Adrenal gland (tissue), 5 donors: Measurements from ENCODE around the gene RNASEL.

Experiments
- CTCF ChIP-seq, 6 experiments: fragments of 450-650 bp in 4 of 6; fragments of 200-600 bp in 2 of 6; sonication (generic) in 1 of 6; IDR thresholded peaks; 1 replicate in 5 of 6; 2 replicates in 1 of 6; pipeline versions ENCODE4 v1.5.1 to v1.8.0; 2016 to 2021; ENCODE audit warnings: antibody characterized with exemption in 6 of 6, mild to moderate bottlenecking in 2 of 6, moderate library complexity in 1 of 6
- POLR2A ChIP-seq, 2 donors: fragments of 450-650 bp; IDR thresholded peaks; one replicate each; pipeline ENCODE4 v1.6.1; 2017; ENCODE audit warnings: antibody characterized with exemption in 2 of 2, mild to moderate bottlenecking in 2 of 2, moderate library complexity in 1 of 2
- donor health status: DM: no; HTN: no; CAD: no.

- TF ChIP-seq CTCF (IDR thresholded peaks at IDR 0.05) (no peak), POLR2A (IDR thresholded peaks at IDR 0.05) (no peak)
These were observed 26.5 kb upstream of the RNASEL start for GRCh38 chr1:182615468-182616129.
